H1 (cell line): ENCODE results near the gene MRPS34. TPM values are rescaled to one million over a fixed set of nuclear protein-coding genes. Genes with fewer than 3 reads are reported as not detected.

Experiments used
- CTCF ChIA-PET: fragments of 300-600 bp; sonication (Branson Sonifier 250); formaldehyde crosslinking; loops from one replicate; lab custom pipeline; 2021; ENCODE audit not compliant: partially characterized antibody; lab: Charles Lee
- POLR2A ChIA-PET: fragments of 300-600 bp; sonication (Branson Sonifier 250); formaldehyde crosslinking; loops from one replicate; lab custom pipeline; 2021; ENCODE audit warnings: inconsistent platforms; ENCODE audit not compliant: partially characterized antibody; lab: Charles Lee
- DNase-seq, 2 experiments: peaks; one replicate each; pipeline versions ENCODE4 v3.0.0 to v3.0.0-alpha.2; 2010 to 2022; ENCODE audit warnings: low spot score in 2 of 2, low read depth in 1 of 2, mixed read lengths in 1 of 2
- FAIRE-seq: peaks from 2 replicates; lab custom pipeline; 2011; peaks lifted over from hg19 to GRCh38; lab: Jason Lieb, UNC
- H2AFZ ChIP-seq: 2 replicates; pipeline ENCODE4 v1.8.1; 2012; ENCODE audit warnings: low read length, inconsistent platforms
- H2AK5ac ChIP-seq: 2 replicates; pipeline ENCODE4 v1.6.1; 2013; ENCODE audit warnings: low read depth, low read length
- H2BK120ac ChIP-seq: replicated peaks from 2 replicates; pipeline ENCODE3; 2013; ENCODE audit warnings: low read depth, low read length, inconsistent platforms
- H2BK12ac ChIP-seq: 2 replicates; pipeline ENCODE4 v1.6.1; 2013; ENCODE audit warnings: low read depth, low read length
- H2BK15ac ChIP-seq: 2 replicates; pipeline ENCODE4 v1.6.1; 2013; ENCODE audit warnings: low read length
- H2BK20ac ChIP-seq: 2 replicates; pipeline ENCODE4 v1.6.1; 2013; ENCODE audit warnings: low read length
- H2BK5ac ChIP-seq: 2 replicates; pipeline ENCODE4 v1.6.1; 2013; ENCODE audit warnings: low read depth, low read length
- H3K14ac ChIP-seq: 2 replicates; pipeline ENCODE4 v1.6.1; 2013; ENCODE audit warnings: inconsistent platforms; ENCODE audit not compliant: insufficient read length
- H3K18ac ChIP-seq: 2 replicates; pipeline ENCODE4 v1.6.1; 2013; ENCODE audit warnings: low read length; ENCODE audit errors: extremely low read depth
- H3K23ac ChIP-seq: 2 replicates; pipeline ENCODE4 v1.6.1; 2013; ENCODE audit warnings: inconsistent platforms; ENCODE audit not compliant: insufficient read length
- H3K23me2 ChIP-seq: 2 replicates; pipeline ENCODE4 v1.6.1; 2013; ENCODE audit warnings: low read depth, low read length
- H3K27ac ChIP-seq: 2 replicates; pipeline ENCODE4 v1.6.1; 2011; ENCODE audit warnings: low read depth, low read length, inconsistent platforms
- H3K27me3 ChIP-seq, 4 experiments: replicated peaks in 1 of 4; 1 replicate in 1 of 4; 2 replicates in 3 of 4; pipeline versions ENCODE4 v1.6.1 to v1.8.1; 2011 to 2013; ENCODE audit warnings: low read length in 3 of 4, mild to moderate bottlenecking in 3 of 4, inconsistent platforms in 2 of 4, mixed read lengths in 2 of 4, moderate library complexity in 1 of 4; ENCODE audit not compliant: control insufficient read depth in 3 of 4, insufficient read depth in 3 of 4; ENCODE audit errors: extremely low read depth in 1 of 4
- H3K36me3 ChIP-seq, 4 experiments: 2 replicates each; pipeline versions ENCODE4 v1.6.1 to v1.8.1; 2011 to 2013; ENCODE audit warnings: mild to moderate bottlenecking in 4 of 4, low read length in 3 of 4, moderate library complexity in 2 of 4, control low read depth in 1 of 4, inconsistent platforms in 1 of 4; ENCODE audit not compliant: insufficient read depth in 4 of 4, control insufficient read depth in 2 of 4
- H3K4ac ChIP-seq: replicated peaks from 2 replicates; pipeline ENCODE3; 2013; ENCODE audit warnings: low read length, low read depth, mixed read lengths, inconsistent platforms; ENCODE audit not compliant: insufficient read length
- H3K4me1 ChIP-seq, 4 experiments: replicated peaks in 1 of 4; 1 replicate in 1 of 4; 2 replicates in 3 of 4; pipeline versions ENCODE4 v1.6.1 to v1.8.1; 2011 to 2013; ENCODE audit warnings: low read length in 3 of 4, inconsistent platforms in 2 of 4, mixed read lengths in 1 of 4; ENCODE audit not compliant: insufficient read depth in 4 of 4, control insufficient read depth in 3 of 4
- H3K4me2 ChIP-seq, 2 experiments: 2 replicates each; pipeline versions ENCODE4 v1.6.1 to v1.8.1; 2011 to 2013; ENCODE audit warnings: low read depth in 2 of 2, low read length in 2 of 2, control low read depth in 1 of 2, inconsistent platforms in 1 of 2, mild to moderate bottlenecking in 1 of 2; ENCODE audit not compliant: insufficient read depth in 1 of 2
- H3K4me3 ChIP-seq, 4 experiments: fragments of 200-600, 300-600 bp in 1 of 4; sonication (generic), shearing (Covaris generic), sonication (Bioruptor Twin) in 1 of 4; 2 replicates each; pipeline versions ENCODE4 v1.5.1 to v1.8.1; 2011 to 2016; ENCODE audit warnings: low read length in 4 of 4, low read depth in 3 of 4, control low read depth in 2 of 4, inconsistent platforms in 2 of 4, mild to moderate bottlenecking in 2 of 4, mixed read lengths in 1 of 4, moderate library complexity in 1 of 4; ENCODE audit not compliant: insufficient read depth in 2 of 4; ENCODE audit errors: extremely low read depth in 1 of 4
- H3K56ac ChIP-seq: replicated peaks from 2 replicates; pipeline ENCODE3; 2013; ENCODE audit warnings: low read depth, mild to moderate bottlenecking, mixed read lengths, low read length, inconsistent platforms; ENCODE audit not compliant: insufficient read length
- H3K79me1 ChIP-seq: 2 replicates; pipeline ENCODE4 v1.6.1; 2013; ENCODE audit warnings: low read depth, low read length, control low read depth
- H3K79me2 ChIP-seq, 2 experiments: 2 replicates each; pipeline versions ENCODE4 v1.6.1 to v1.8.1; 2012 to 2013; ENCODE audit warnings: low read length in 2 of 2, mild to moderate bottlenecking in 2 of 2, inconsistent platforms in 1 of 2; ENCODE audit not compliant: insufficient read depth in 2 of 2, control insufficient read depth in 1 of 2
- H3K9ac ChIP-seq, 4 experiments: replicated peaks in 1 of 4; 1 replicate in 1 of 4; 2 replicates in 3 of 4; pipeline versions ENCODE4 v1.6.1 to v1.8.1; 2011 to 2013; ENCODE audit warnings: low read depth in 3 of 4, low read length in 3 of 4, control low read depth in 2 of 4, mild to moderate bottlenecking in 2 of 4, moderate library complexity in 2 of 4, inconsistent platforms in 1 of 4; ENCODE audit errors: extremely low read depth in 1 of 4
- H3K9me3 ChIP-seq, 2 experiments: 2 replicates each; pipeline versions ENCODE4 v1.6.1 to v1.8.1; 2012 to 2013; ENCODE audit warnings: mild to moderate bottlenecking in 2 of 2, moderate library complexity in 2 of 2, control low read depth in 1 of 2, inconsistent platforms in 1 of 2, low read depth in 1 of 2, low read length in 1 of 2, mixed read lengths in 1 of 2; ENCODE audit not compliant: insufficient read depth in 2 of 2
- H4K20me1 ChIP-seq, 2 experiments: replicated peaks in 1 of 2; 2 replicates each; pipeline versions ENCODE3 to v1.8.1; 2011 to 2013; ENCODE audit warnings: inconsistent platforms in 2 of 2, low read length in 2 of 2, mild to moderate bottlenecking in 1 of 2; ENCODE audit not compliant: insufficient read depth in 2 of 2, control insufficient read depth in 1 of 2
- H4K5ac ChIP-seq: 2 replicates; pipeline ENCODE4 v1.6.1; 2013; ENCODE audit warnings: low read length, low read depth, mixed read lengths, inconsistent platforms; ENCODE audit not compliant: insufficient read length
- H4K8ac ChIP-seq: 2 replicates; pipeline ENCODE4 v1.8.0; 2013; ENCODE audit warnings: mild to moderate bottlenecking, moderate library complexity, low read length, inconsistent platforms; ENCODE audit not compliant: insufficient read depth; ENCODE audit errors: extremely low read depth
- H4K91ac ChIP-seq: replicated peaks from 2 replicates; pipeline ENCODE3; 2013; ENCODE audit warnings: low read length, mixed read lengths, inconsistent platforms; ENCODE audit not compliant: insufficient read length
- BRCA1 ChIP-seq: IDR thresholded peaks from 2 replicates; pipeline ENCODE4 v1.6.1; 2012; ENCODE audit warnings: low read depth, low read length, improper control_type of control experiment
- CTBP2 ChIP-seq: IDR thresholded peaks from 2 replicates; pipeline ENCODE4 v1.7.0; 2011; ENCODE audit warnings: borderline replicate concordance, mild to moderate bottlenecking, moderate library complexity, mixed read lengths, low read length; ENCODE audit not compliant: insufficient read depth, insufficient read length
- NANOG ChIP-seq: IDR thresholded peaks from 2 replicates; pipeline ENCODE4 v1.6.1; 2011; ENCODE audit warnings: low read length, low read depth, mild to moderate bottlenecking, inconsistent platforms; ENCODE audit not compliant: insufficient read depth, poor library complexity, severe bottlenecking
- SAP30 ChIP-seq: fragments of 300-600 bp; sonication (generic); IDR thresholded peaks from 2 replicates; pipeline ENCODE4 v1.7.1; 2012; ENCODE audit warnings: low read length, moderate library complexity, mild to moderate bottlenecking, inconsistent platforms; ENCODE audit not compliant: insufficient read depth, insufficient replicate concordance
- SIRT6 ChIP-seq: IDR thresholded peaks from one replicate; pipeline ENCODE4 v1.7.1; 2012; ENCODE audit warnings: low read length, inconsistent platforms
- SP4 ChIP-seq: IDR thresholded peaks from 2 replicates; pipeline ENCODE4 v1.6.1; 2012; ENCODE audit warnings: low read length, inconsistent platforms
- SUZ12 ChIP-seq: fragments of 200-600 bp; sonication (generic); IDR thresholded peaks from 2 replicates; pipeline ENCODE4 v1.6.1; 2012; ENCODE audit warnings: mild to moderate bottlenecking, inconsistent platforms, low read length, moderate library complexity, mixed read lengths
- TAF7 ChIP-seq: optimal IDR thresholded peaks from 2 replicates; pipeline ENCODE3; 2011; ENCODE audit warnings: low read depth, mild to moderate bottlenecking, inconsistent platforms, low read length, moderate library complexity, borderline replicate concordance
- TCF12 ChIP-seq: IDR thresholded peaks from 2 replicates; pipeline ENCODE4 v1.6.1; 2011; ENCODE audit warnings: low read depth, mild to moderate bottlenecking, low read length
- USF2 ChIP-seq: IDR thresholded peaks from 2 replicates; pipeline ENCODE4 v1.6.1; 2011; ENCODE audit warnings: low read length, improper control_type of control experiment
- YY1 ChIP-seq: IDR thresholded peaks from 2 replicates; pipeline ENCODE4 v1.6.1; 2011; ENCODE audit warnings: low read depth, mild to moderate bottlenecking, low read length
- WGBS, 2 experiments: shearing (Covaris generic) in 1 of 2; methylation state at CpG; one replicate each; pipeline versions ENCODE4 v1.1.6 to v1.1.7; 2013 to 2015; ENCODE audit warnings: low lambda C conversion rate in 2 of 2, mixed read lengths in 2 of 2, inconsistent platforms in 1 of 2, low coverage in 1 of 2, missing lambda C conversion rate in 1 of 2; ENCODE audit not compliant: insufficient replicate concordance in 2 of 2, insufficient coverage in 1 of 2, insufficient read length in 1 of 2; ENCODE audit errors: extremely low coverage in 1 of 2, missing lambda C conversion rate in 1 of 2; 5-methylcytosine and 5-hydroxymethylcytosine counted together
- polyA plus RNA-seq, 7 experiments: library from polyadenylated mRNA; depleted of rRNA in 3 of 7; stranded (reverse) in 5 of 7; unstranded in 2 of 7; fragments of >200 nt in 5 of 7; fragments of 200-250 nt in 2 of 7; gene quantifications; 1 replicate in 5 of 7; 2 replicates in 1 of 7; 4 replicates in 1 of 7; pipeline versions ENCODE4 v1.2.1 to v1.2.3, GENCODE V29; 2011 to 2013; ENCODE audit warnings: missing spikeins in 2 of 7, mixed read lengths in 2 of 7
- total RNA-seq: library from RNA; stranded (reverse); fragmentation: NEBNext Ultra II Directional; extraction: Animal tissue kit (Norgen Biotek cat#: 25700); gene quantifications from 2 replicates; pipeline ENCODE4 v1.2.1, GENCODE V29; 2021
- TF ChIP-seq, protein P1 (sequence below): IDR thresholded peaks from 2 replicates; pipeline ENCODE4 v1.6.1; 2011; ENCODE audit warnings: low read depth, mild to moderate bottlenecking, low read length; ENCODE audit not compliant: insufficient read depth

Gene MRPS34
- total and polyA plus RNA-seq, 2 of the 8 experiments (the other 6 are each of a cell fraction or from before 2014, with no cell fraction given): 168 to 252 TPM

DNA sequence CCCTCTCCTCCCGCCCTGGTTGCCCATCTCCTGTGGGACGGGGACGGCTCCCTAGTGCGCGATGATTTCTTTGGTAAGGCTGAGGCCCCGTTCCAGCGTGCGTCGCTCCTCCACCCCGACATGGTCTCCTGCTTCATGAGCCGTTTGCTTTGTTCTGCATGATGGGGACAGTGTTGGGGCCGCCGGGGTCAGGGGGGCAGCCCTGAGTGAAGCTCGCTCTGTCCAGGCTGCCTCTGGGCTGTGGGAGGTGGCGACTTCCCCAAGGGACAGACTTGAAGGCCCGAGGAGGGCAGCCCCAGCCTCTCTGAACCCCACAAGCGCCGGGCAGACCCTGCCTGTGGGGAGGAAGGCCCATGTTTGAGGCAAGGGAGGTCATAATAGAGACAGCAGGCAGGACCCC is 14.0 kb downstream of the MRPS34 start:
- 88% methylated on average over 17 of the region's 18 CpGs; no CpG with 5 or more reads in 1 of the 2 experiments for WGBS, 2 experiments
- Histone ChIP-seq H2BK120ac (no peak overlapping the region), H3K4ac (no peak overlapping the region), H3K56ac (no peak overlapping the region), H2AK5ac (no peak overlapping the region), H3K4me3 (no peak overlapping the region), H3K4me1 (peaks cover 0 to 5% (median 1%) of the 10 kb centered on the region in 4 experiments; a peak in 5 of 7 replicates), H2BK20ac (no peak overlapping the region), H3K79me1 (no peaks in the 10 kb centered on the region), H4K91ac (no peak overlapping the region), H3K4me2 (no peak overlapping the region), H4K20me1 (peaks cover 0 to 6% of the 10 kb centered on the region in 2 experiments), H3K9ac (no peak overlapping the region), H4K5ac (no peak overlapping the region), H3K9me3 (no peaks in the 10 kb centered on the region; a peak in 1 of 4 replicates), H3K23ac (no peak overlapping the region), H2BK5ac (no peak overlapping the region), H2BK12ac (no peak overlapping the region), H4K8ac (no peak overlapping the region), H3K27ac (no peak overlapping the region), H3K27me3 (no peaks in the 10 kb centered on the region; a peak in 1 of 7 replicates), H3K79me2 (no peaks in the 10 kb centered on the region), H3K23me2 (no peaks in the 10 kb centered on the region; the same call in 1 of the 2 replicates), H3K36me3 (no peaks in the 10 kb centered on the region; a peak in 1 of 8 replicates), H2AFZ (no peak overlapping the region), H2BK15ac (no peak overlapping the region), H3K18ac (no peak overlapping the region), H3K14ac (no peak overlapping the region)
- FAIRE-seq: no peak
- ChIA-PET CTCF (interaction anchor here (0.7 to 1.5 kb wide), 5 partner anchors 11 to 266 kb away, joined by 3 to 4 read pairs (median 3); partner anchors contain the start of genes MAPK8IP3 and TELO2), POLR2A (interaction anchor here (0.8 to 3.4 kb wide), 4 partner anchors 11 to 81 kb away, joined by 3 to 29 read pairs (median 4); partner anchors contain the start of genes EME2, JPT2, MRPS34 and NME3)
- DNase-seq: no peak
- no peak for TF ChIP-seq SAP30
- TF ChIP-seq TCF12: no peak
- TF ChIP-seq CTBP2: no peak
- TF ChIP-seq SIRT6: no peak
- TF ChIP-seq BRCA1: no peak
- TF ChIP-seq, protein P1, sequence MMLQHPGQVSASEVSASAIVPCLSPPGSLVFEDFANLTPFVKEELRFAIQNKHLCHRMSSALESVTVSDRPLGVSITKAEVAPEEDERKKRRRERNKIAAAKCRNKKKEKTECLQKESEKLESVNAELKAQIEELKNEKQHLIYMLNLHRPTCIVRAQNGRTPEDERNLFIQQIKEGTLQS: no peak
- no peak for TF ChIP-seq USF2
- no peak for TF ChIP-seq TAF7
- no peak for TF ChIP-seq SUZ12
- TF ChIP-seq SP4: no peak
- no peak for TF ChIP-seq YY1
- no peak for TF ChIP-seq NANOG
